Type B pancreatic cell (in vitro differentiated cells): ENCODE measurements around the gene LNX2. TPM values are rescaled to one million over a fixed set of nuclear protein-coding genes. Genes with fewer than 3 reads are reported as not detected.

Source experiments
- DNase-seq: peaks from one replicate; pipeline ENCODE4 v3.0.0; 2021; ENCODE audit warnings: mixed read lengths; ENCODE audit not compliant: unreplicated experiment; ENCODE audit errors: extremely low spot score
- H3K27ac Mint-ChIP-seq: 2 replicates; pipeline ENCODE4 v1.8.0; 2021; ENCODE audit warnings: mild to moderate bottlenecking, mixed read lengths
- H3K27me3 Mint-ChIP-seq: 2 replicates; pipeline ENCODE4 v1.8.0; 2021; ENCODE audit warnings: mixed read lengths
- H3K36me3 Mint-ChIP-seq: 2 replicates; pipeline ENCODE4 v1.8.0; 2021; ENCODE audit warnings: mixed read lengths
- H3K4me1 Mint-ChIP-seq: one replicate; pipeline ENCODE4 v1.8.0; 2021; ENCODE audit warnings: mixed read lengths; ENCODE audit not compliant: unreplicated experiment
- H3K4me3 Mint-ChIP-seq: 2 replicates; pipeline ENCODE4 v1.8.0; 2021; ENCODE audit warnings: mild to moderate bottlenecking, mixed read lengths
- H3K9me3 Mint-ChIP-seq: 2 replicates; pipeline ENCODE4 v1.8.0; 2021; ENCODE audit warnings: mixed read lengths
- CTCF ChIP-seq: fragments of 200-600 bp; sonication (generic); conservative IDR thresholded peaks from 2 replicates; pipeline ENCODE4 v1.5.0; 2021; ENCODE audit warnings: antibody characterized with exemption, mild to moderate bottlenecking
- total RNA-seq: library from RNA; stranded (reverse); gene quantifications from 2 replicates; pipeline ENCODE4 v1.2.1, GENCODE V29; 2021; ENCODE audit warnings: low replicate concordance

The LNX2 gene
- total RNA-seq, 1 donor from 2014 or later: 12.0 TPM

- H3K36me3 Mint-ChIP-seq: peaks cover 10% of the 10 kb centered on the region
- H3K4me3 Mint-ChIP-seq: no peak overlapping the region
- no peaks in the 10 kb centered on the region for H3K4me1 Mint-ChIP-seq
- H3K9me3 Mint-ChIP-seq: no peaks in the 10 kb centered on the region
- no peak for DNase-seq
- no peaks in the 10 kb centered on the region for H3K27me3 Mint-ChIP-seq
- no peak overlapping the region for H3K27ac Mint-ChIP-seq
- no peak for TF ChIP-seq CTCF
Observed at GRCh38 chr13:27658546-27658945, 38.2 kb upstream of the LNX2 start.

- H3K36me3 Mint-ChIP-seq: peaks cover 9% of the 10 kb centered on the region
- no peak overlapping the region for H3K27ac Mint-ChIP-seq
- TF ChIP-seq CTCF: no peak
- no peaks in the 10 kb centered on the region for H3K27me3 Mint-ChIP-seq
- no peaks in the 10 kb centered on the region for H3K9me3 Mint-ChIP-seq
- no peak for DNase-seq
- H3K4me3 Mint-ChIP-seq: no peak overlapping the region
- H3K4me1 Mint-ChIP-seq: no peaks in the 10 kb centered on the region
Observed at GRCh38 chr13:27657724-27658123, 37.4 kb upstream of the LNX2 start.

GRCh38 chr13:27654816-27655215 lies 34.5 kb upstream of the LNX2 start:
- no peak for DNase-seq
- Mint-ChIP-seq H3K27me3 (no peaks in the 10 kb centered on the region), H3K9me3 (peaks cover 5% of the 10 kb centered on the region), H3K36me3 (peaks cover 32% of the 10 kb centered on the region), H3K27ac (no peak overlapping the region), H3K4me1 (no peaks in the 10 kb centered on the region), H3K4me3 (no peak overlapping the region)
- no peak for TF ChIP-seq CTCF

- Mint-ChIP-seq H3K36me3 (peaks cover 38% of the 10 kb centered on the region), H3K27me3 (no peaks in the 10 kb centered on the region), H3K4me3 (no peak overlapping the region), H3K9me3 (peaks cover 8% of the 10 kb centered on the region), H3K4me1 (no peaks in the 10 kb centered on the region), H3K27ac (no peak overlapping the region)
- DNase-seq: no peak
- TF ChIP-seq CTCF: no peak
Observed at GRCh38 chr13:27654059-27654458, 33.7 kb upstream of the LNX2 start.

GRCh38 chr13:27650312-27650711 lies 30.0 kb upstream of the LNX2 start:
- Mint-ChIP-seq H3K9me3 (peaks cover 8% of the 10 kb centered on the region), H3K27ac (no peak overlapping the region), H3K36me3 (peaks cover 53% of the 10 kb centered on the region), H3K4me1 (no peaks in the 10 kb centered on the region), H3K4me3 (no peak overlapping the region), H3K27me3 (no peaks in the 10 kb centered on the region)
- no peak for DNase-seq
- no peak for TF ChIP-seq CTCF

GRCh38 chr13:27644302-27644701 lies 24.0 kb upstream of the LNX2 start:
- Mint-ChIP-seq H3K9me3 (no peaks in the 10 kb centered on the region), H3K4me3 (no peak overlapping the region), H3K4me1 (peaks cover 9% of the 10 kb centered on the region), H3K27ac (no peak overlapping the region), H3K36me3 (peaks cover 24% of the 10 kb centered on the region), H3K27me3 (no peaks in the 10 kb centered on the region)
- TF ChIP-seq CTCF: no peak
- DNase-seq: no peak
